Memory B cell (primary cell): Measurements from ENCODE around the gene EXOC1L.
"Not testable (repeated sequence)": the region's sequence is repeated elsewhere in the genome, so short reads cannot be mapped to it uniquely, and the experiment has no call there.

Experiments
- ATAC-seq: fragments of 150-1000 bp; cut with Tn5 transposase; 2 replicates; pipeline ENCODE4 v1.10.0; 2021; ENCODE audit warnings: low read depth, mild to moderate bottlenecking, moderate library complexity
- DNase-seq, 2 donors: peaks; one replicate each; pipeline ENCODE4 v3.0.0; 2022; ENCODE audit warnings: low spot score in 2 of 2
- H3K27ac Mint-ChIP-seq: one replicate; pipeline ENCODE4 v1.8.0; 2022; ENCODE audit warnings: mild to moderate bottlenecking, moderate library complexity, mixed read lengths
- H3K27me3 Mint-ChIP-seq: one replicate; pipeline ENCODE4 v1.8.0; 2022; ENCODE audit warnings: mixed read lengths
- H3K36me3 Mint-ChIP-seq: one replicate; pipeline ENCODE4 v1.8.0; 2022; ENCODE audit warnings: mild to moderate bottlenecking, mixed read lengths
- H3K4me1 Mint-ChIP-seq: one replicate; pipeline ENCODE4 v1.8.0; 2022; ENCODE audit warnings: mixed read lengths
- H3K4me3 Mint-ChIP-seq: one replicate; pipeline ENCODE4 v1.8.0; 2022; ENCODE audit warnings: mild to moderate bottlenecking, moderate library complexity, mixed read lengths
- H3K9me3 Mint-ChIP-seq: one replicate; pipeline ENCODE4 v1.8.0; 2022; ENCODE audit warnings: mixed read lengths

EXOC1L gene

GRCh38 chr4:55820279-55820678 is 689 bp downstream of the EXOC1L start:
- DNase-seq (no peak), ATAC-seq (no peak)
- peaks cover 5% of the 10 kb centered on the region for H3K4me1 Mint-ChIP-seq
- peaks cover 1% of the 10 kb centered on the region for H3K9me3 Mint-ChIP-seq
- peaks cover 2% of the 10 kb centered on the region for H3K36me3 Mint-ChIP-seq
- no peak overlapping the region for H3K27ac Mint-ChIP-seq
- no peak overlapping the region for H3K4me3 Mint-ChIP-seq
- peaks cover 7% of the 10 kb centered on the region for H3K27me3 Mint-ChIP-seq

- Mint-ChIP-seq H3K27ac (no peak overlapping the region), H3K36me3 (peaks cover 2% of the 10 kb centered on the region), H3K4me1 (peaks cover 5% of the 10 kb centered on the region), H3K9me3 (peaks cover 1% of the 10 kb centered on the region), H3K27me3 (peaks cover 11% of the 10 kb centered on the region), H3K4me3 (no peak overlapping the region)
- DNase-seq (no peak), ATAC-seq (no peak)
Observed at GRCh38 chr4:55822329-55822728, 2.7 kb downstream of the EXOC1L start.

- no peaks in the 10 kb centered on the region for H3K9me3 Mint-ChIP-seq
- H3K4me1 Mint-ChIP-seq: peaks cover under 1% of the 10 kb centered on the region
- H3K4me3 Mint-ChIP-seq: no peak overlapping the region
- DNase-seq (no peak), ATAC-seq (no peak)
- no peaks in the 10 kb centered on the region for H3K36me3 Mint-ChIP-seq
- H3K27me3 Mint-ChIP-seq: peaks cover 8% of the 10 kb centered on the region
- H3K27ac Mint-ChIP-seq: no peak overlapping the region
Observed at GRCh38 chr4:55824865-55825264, 5.3 kb downstream of the EXOC1L start.

- H3K27me3 Mint-ChIP-seq: peaks cover 14% of the 10 kb centered on the region
- H3K4me3 Mint-ChIP-seq: no peak overlapping the region
- H3K9me3 Mint-ChIP-seq: no peaks in the 10 kb centered on the region
- DNase-seq (no peak), ATAC-seq (no peak)
- no peaks in the 10 kb centered on the region for H3K36me3 Mint-ChIP-seq
- H3K4me1 Mint-ChIP-seq: no peaks in the 10 kb centered on the region
- no peak overlapping the region for H3K27ac Mint-ChIP-seq
Observed at GRCh38 chr4:55826986-55827385, 7.4 kb downstream of the EXOC1L start.

- peaks cover 14% of the 10 kb centered on the region for H3K27me3 Mint-ChIP-seq
- no peaks in the 10 kb centered on the region for H3K36me3 Mint-ChIP-seq
- H3K9me3 Mint-ChIP-seq: no peaks in the 10 kb centered on the region
- ATAC-seq: no peak
- no peak overlapping the region for H3K4me3 Mint-ChIP-seq
- no peaks in the 10 kb centered on the region for H3K4me1 Mint-ChIP-seq
- no peak for DNase-seq
- H3K27ac Mint-ChIP-seq: no peak overlapping the region
Observed at GRCh38 chr4:55827582-55827981, 8.0 kb downstream of the EXOC1L start.

- Mint-ChIP-seq H3K4me3 (no peak overlapping the region), H3K9me3 (no peaks in the 10 kb centered on the region), H3K27me3 (peaks cover 19% of the 10 kb centered on the region), H3K4me1 (no peaks in the 10 kb centered on the region), H3K36me3 (no peaks in the 10 kb centered on the region), H3K27ac (no peak overlapping the region)
- ATAC-seq (no peak), DNase-seq (no peak)
Observed at GRCh38 chr4:55830048-55830447, 10.5 kb downstream of the EXOC1L start.

- H3K4me3 Mint-ChIP-seq: no peak overlapping the region
- H3K36me3 Mint-ChIP-seq: no peaks in the 10 kb centered on the region
- no peaks in the 10 kb centered on the region for H3K4me1 Mint-ChIP-seq
- no peak overlapping the region for H3K27ac Mint-ChIP-seq
- H3K9me3 Mint-ChIP-seq: peaks cover 2% of the 10 kb centered on the region
- no peak for DNase-seq
- no peak for ATAC-seq
- peaks cover 22% of the 10 kb centered on the region for H3K27me3 Mint-ChIP-seq
Observed at GRCh38 chr4:55830716-55831115, 11.1 kb downstream of the EXOC1L start.

GRCh38 chr4:55834086-55834795 is 14.7 kb downstream of the EXOC1L start:
- Mint-ChIP-seq H3K9me3 (peaks cover 7% of the 10 kb centered on the region), H3K27me3 (peaks cover 22% of the 10 kb centered on the region), H3K4me3 (no peak overlapping the region), H3K36me3 (no peaks in the 10 kb centered on the region), H3K4me1 (no peaks in the 10 kb centered on the region), H3K27ac (no peak overlapping the region)
- no peak for DNase-seq
- no peak for ATAC-seq

GRCh38 chr4:55837903-55838302 is 18.3 kb downstream of the EXOC1L start:
- H3K4me1 Mint-ChIP-seq: no peaks in the 10 kb centered on the region
- peaks cover 7% of the 10 kb centered on the region for H3K9me3 Mint-ChIP-seq
- no peak for DNase-seq
- no peak overlapping the region for H3K4me3 Mint-ChIP-seq
- H3K27ac Mint-ChIP-seq: no peak overlapping the region
- peaks cover 25% of the 10 kb centered on the region for H3K27me3 Mint-ChIP-seq
- no peaks in the 10 kb centered on the region for H3K36me3 Mint-ChIP-seq
- ATAC-seq: no peak

GRCh38 chr4:55838356-55838755 is 18.8 kb downstream of the EXOC1L start:
- Mint-ChIP-seq H3K9me3 (peaks cover 7% of the 10 kb centered on the region), H3K27me3 (peaks cover 25% of the 10 kb centered on the region), H3K36me3 (no peaks in the 10 kb centered on the region), H3K4me3 (no peak overlapping the region), H3K4me1 (no peaks in the 10 kb centered on the region), H3K27ac (no peak overlapping the region)
- no peak for ATAC-seq
- DNase-seq: no peak

GRCh38 chr4:55838952-55839351 is 19.4 kb downstream of the EXOC1L start:
- no peak for DNase-seq
- no peak overlapping the region for H3K27ac Mint-ChIP-seq

GRCh38 chr4:55840956-55841355 is 21.4 kb downstream of the EXOC1L start:
- ATAC-seq (no peak), DNase-seq (no peak)
- H3K27ac Mint-ChIP-seq: no peak overlapping the region
- peaks cover 5% of the 10 kb centered on the region for H3K9me3 Mint-ChIP-seq
- peaks cover 16% of the 10 kb centered on the region for H3K27me3 Mint-ChIP-seq
- no peak overlapping the region for H3K4me3 Mint-ChIP-seq
- H3K36me3 Mint-ChIP-seq: no peaks in the 10 kb centered on the region
- no peaks in the 10 kb centered on the region for H3K4me1 Mint-ChIP-seq

More at GRCh38 chr4:55838952-55839351, 19.4 kb downstream of the EXOC1L start:
- Mint-ChIP-seq H3K9me3 (peaks cover 7% of the 10 kb centered on the region), H3K4me1 (no peaks in the 10 kb centered on the region), H3K36me3 (no peaks in the 10 kb centered on the region), H3K4me3 (no peak overlapping the region), H3K27me3 (peaks cover 23% of the 10 kb centered on the region)
- ATAC-seq: no peak

- H3K36me3 Mint-ChIP-seq, DNase-seq, H3K9me3 Mint-ChIP-seq, H3K4me1 Mint-ChIP-seq, ATAC-seq, H3K4me3 Mint-ChIP-seq, H3K27ac Mint-ChIP-seq: not testable (repeated sequence)
- H3K27me3 Mint-ChIP-seq: peaks cover 14% of the 10 kb centered on the region
Observed at GRCh38 chr4:55841373-55842239, 22.0 kb downstream of the EXOC1L start.

GRCh38 chr4:55842312-55842711 is 22.7 kb downstream of the EXOC1L start:
- H3K4me1 Mint-ChIP-seq, H3K4me3 Mint-ChIP-seq, DNase-seq, ATAC-seq, H3K27ac Mint-ChIP-seq, H3K36me3 Mint-ChIP-seq, H3K9me3 Mint-ChIP-seq: not testable (repeated sequence)
- peaks cover 14% of the 10 kb centered on the region for H3K27me3 Mint-ChIP-seq
